IPS DF 6.9 (cell line): ENCODE data around the gene PTAFR.

Experiments used
- DNase-seq: peaks from one replicate; pipeline ENCODE4 v3.0.0-alpha.2; 2013; ENCODE audit warnings: low read depth, low spot score
- H3K27ac ChIP-seq: one replicate; pipeline ENCODE4 v1.5.1; 2013; ENCODE audit warnings: low read length, control low read depth
- H3K27me3 ChIP-seq: 2 replicates; pipeline ENCODE4 v1.6.1; 2013; ENCODE audit warnings: mild to moderate bottlenecking, low read length; ENCODE audit not compliant: control insufficient read depth, insufficient read depth
- H3K36me3 ChIP-seq: 2 replicates; pipeline ENCODE4 v1.6.1; 2013; ENCODE audit warnings: low read length; ENCODE audit not compliant: control insufficient read depth, insufficient read depth
- H3K4me1 ChIP-seq: 2 replicates; pipeline ENCODE4 v1.6.1; 2013; ENCODE audit warnings: low read length; ENCODE audit not compliant: control insufficient read depth, insufficient read depth
- H3K4me3 ChIP-seq: 2 replicates; pipeline ENCODE4 v1.5.1; 2013; ENCODE audit warnings: mild to moderate bottlenecking, low read length
- H3K9me3 ChIP-seq: 2 replicates; pipeline ENCODE4 v1.6.1; 2013; ENCODE audit warnings: low read length, inconsistent platforms; ENCODE audit not compliant: control insufficient read depth, insufficient read depth
- WGBS: extraction: QIAGEN DNeasy Blood & Tissue Kit; methylation state at CpG from one replicate; pipeline ENCODE4 v1.1.7; 2013; ENCODE audit warnings: mixed read lengths, missing lambda C conversion rate; ENCODE audit not compliant: insufficient read length, insufficient coverage; 5-methylcytosine and 5-hydroxymethylcytosine counted together

The PTAFR gene

DNA sequence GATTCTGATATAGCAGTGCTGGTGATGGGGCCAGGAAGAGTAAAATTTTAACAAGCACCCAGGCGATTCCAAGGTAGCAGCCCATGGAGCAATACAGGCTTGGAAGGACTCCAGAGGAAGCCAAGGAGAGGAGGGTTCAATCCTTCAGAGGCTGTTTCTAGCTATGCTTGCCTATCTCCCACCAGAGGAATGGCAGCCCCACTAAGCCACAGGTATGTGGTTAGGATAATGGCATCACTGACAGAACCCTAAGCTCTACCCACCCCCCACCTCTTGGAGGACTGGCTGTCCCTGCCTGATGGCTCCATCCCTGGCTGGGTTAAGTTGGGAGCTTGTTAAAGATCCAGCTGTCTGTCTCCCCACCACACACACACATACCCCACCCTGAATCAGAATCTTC, 19.3 kb upstream of the PTAFR start:
- no peaks in the 10 kb centered on the region for H3K27me3 ChIP-seq
- no peak overlapping the region for H3K27ac ChIP-seq
- no peak overlapping the region for H3K4me3 ChIP-seq
- WGBS = no CpG with 5 or more reads among the region's 1 CpG
- peaks cover 12% of the 10 kb centered on the region for H3K4me1 ChIP-seq
- no peaks in the 10 kb centered on the region for H3K9me3 ChIP-seq
- peaks cover 11% of the 10 kb centered on the region; the same call in 1 of the 2 replicates for H3K36me3 ChIP-seq
- no peak for DNase-seq

GRCh38 chr1:28194326-28195035, 18.0 kb upstream of the PTAFR start:
- Histone ChIP-seq H3K4me3 (no peak overlapping the region), H3K4me1 (peaks cover 12% of the 10 kb centered on the region), H3K27ac (no peak overlapping the region), H3K27me3 (no peaks in the 10 kb centered on the region), H3K9me3 (no peaks in the 10 kb centered on the region), H3K36me3 (0 out of 2 replicates have a peak, but pooled peaks cover 4% of the 10 kb centered on the region)
- no CpG with 5 or more reads among the region's 8 CpGs for WGBS
- DNase-seq = no peak

- no peak for DNase-seq
- H3K36me3 ChIP-seq = 0 out of 2 replicates have a peak, but pooled peaks cover 3% of the 10 kb centered on the region
- WGBS = no CpG with 5 or more reads among the region's 8 CpGs
- peaks cover 12% of the 10 kb centered on the region for H3K4me1 ChIP-seq
- H3K27me3 ChIP-seq = no peaks in the 10 kb centered on the region
- no peak overlapping the region for H3K27ac ChIP-seq
- H3K4me3 ChIP-seq = no peak overlapping the region
- no peaks in the 10 kb centered on the region for H3K9me3 ChIP-seq
These were observed 17.2 kb upstream of the PTAFR start for GRCh38 chr1:28193701-28194161.

DNA sequence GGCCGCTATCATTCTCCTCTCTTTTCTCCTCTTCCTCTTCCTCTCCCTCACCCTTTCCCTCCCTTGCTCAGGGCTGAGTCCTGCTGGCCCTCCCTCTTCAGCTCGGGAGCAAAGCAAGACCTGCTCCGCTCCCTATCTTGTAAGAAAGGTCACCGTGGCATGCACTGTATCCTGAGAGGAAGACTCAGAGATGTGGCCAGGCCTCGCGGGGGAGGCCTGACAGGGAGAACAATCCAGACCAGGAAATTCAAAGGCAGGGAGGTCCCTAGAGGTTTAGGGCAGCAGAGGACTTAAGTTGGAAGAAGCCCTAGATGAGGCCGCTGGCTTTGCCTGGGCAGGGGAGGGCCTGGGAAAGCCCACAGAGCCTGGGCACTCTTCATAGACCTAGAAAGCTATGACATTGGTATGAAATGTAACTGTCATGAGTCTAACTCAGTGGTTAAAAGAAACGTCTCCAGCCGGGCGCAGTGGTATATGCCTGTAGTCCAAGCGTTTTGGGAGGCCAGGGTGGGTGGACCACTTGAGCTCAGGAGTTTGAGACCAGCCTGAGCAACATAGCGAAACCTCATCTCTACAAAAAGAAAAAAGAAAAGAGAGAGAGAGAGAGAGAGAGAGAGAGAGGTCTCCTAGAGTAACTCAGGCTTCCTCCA, 14.6 kb upstream of the PTAFR start:
- H3K4me3 ChIP-seq = no peak overlapping the region
- H3K36me3 ChIP-seq = no peaks in the 10 kb centered on the region
- WGBS = no CpG with 5 or more reads among the region's 12 CpGs
- H3K4me1 ChIP-seq = peaks cover 8% of the 10 kb centered on the region
- no peaks in the 10 kb centered on the region for H3K27me3 ChIP-seq
- H3K9me3 ChIP-seq = no peaks in the 10 kb centered on the region
- H3K27ac ChIP-seq = no peak overlapping the region
- DNase-seq = no peak

DNA sequence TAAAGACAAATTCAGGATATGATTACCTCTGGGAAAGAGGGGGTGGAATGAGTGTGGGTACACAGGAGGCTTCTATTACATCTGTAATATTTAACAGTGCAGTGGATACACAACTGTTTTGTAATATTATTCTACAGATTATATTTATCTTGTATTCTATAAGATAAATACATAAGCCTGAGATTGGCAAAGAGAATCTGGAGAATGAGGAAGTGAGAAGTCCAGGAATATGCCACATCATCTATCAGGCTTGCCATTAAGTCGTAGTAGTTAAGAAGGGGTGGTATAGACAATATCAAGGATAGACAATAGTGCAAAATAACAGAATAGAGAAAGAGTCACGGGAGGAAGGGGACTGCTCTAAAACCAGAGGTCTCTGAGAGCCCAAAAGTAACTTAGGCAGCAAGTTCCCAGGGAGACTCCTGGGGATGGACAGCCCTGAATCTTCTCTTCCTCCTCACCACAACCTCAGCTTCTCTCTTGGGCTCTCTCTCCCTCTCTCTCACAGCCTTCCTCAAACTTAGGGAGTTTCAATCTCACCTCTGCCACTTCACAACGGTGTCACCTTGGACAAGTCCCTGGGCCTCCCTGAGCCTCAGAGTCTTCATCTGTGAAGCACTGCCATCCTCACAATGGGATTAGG, 14.0 kb upstream of the PTAFR start:
- no CpG with 5 or more reads among the region's 3 CpGs for WGBS
- Histone ChIP-seq H3K27me3 (no peaks in the 10 kb centered on the region), H3K4me3 (no peak overlapping the region), H3K9me3 (no peaks in the 10 kb centered on the region), H3K36me3 (no peaks in the 10 kb centered on the region), H3K4me1 (peaks cover 4% of the 10 kb centered on the region), H3K27ac (no peak overlapping the region)
- DNase-seq = no peak

- H3K36me3 ChIP-seq = no peaks in the 10 kb centered on the region
- H3K4me3 ChIP-seq = no peak overlapping the region
- WGBS = no CpG with 5 or more reads among the region's 1 CpG
- no peaks in the 10 kb centered on the region for H3K9me3 ChIP-seq
- H3K4me1 ChIP-seq = no peaks in the 10 kb centered on the region
- no peak for DNase-seq
- H3K27ac ChIP-seq = no peak overlapping the region
- H3K27me3 ChIP-seq = no peaks in the 10 kb centered on the region
These were observed 8.6 kb upstream of the PTAFR start for GRCh38 chr1:28185071-28185470.

- Histone ChIP-seq H3K9me3 (no peaks in the 10 kb centered on the region), H3K4me1 (no peaks in the 10 kb centered on the region), H3K4me3 (no peak overlapping the region), H3K36me3 (no peaks in the 10 kb centered on the region), H3K27me3 (no peaks in the 10 kb centered on the region), H3K27ac (no peak overlapping the region)
- DNase-seq = no peak
- no CpG with 5 or more reads among the region's 12 CpGs for WGBS
These were observed 4.1 kb upstream of the PTAFR start for GRCh38 chr1:28180306-28181305.

- Histone ChIP-seq H3K36me3 (no peaks in the 10 kb centered on the region), H3K4me3 (no peak overlapping the region), H3K27me3 (no peaks in the 10 kb centered on the region), H3K4me1 (no peaks in the 10 kb centered on the region), H3K9me3 (no peaks in the 10 kb centered on the region), H3K27ac (no peak overlapping the region)
- no peak for DNase-seq
- WGBS = no CpG with 5 or more reads among the region's 15 CpGs
These were observed 2.4 kb upstream of the PTAFR start for GRCh38 chr1:28178690-28179485.

- H3K36me3 ChIP-seq = no peaks in the 10 kb centered on the region
- no peaks in the 10 kb centered on the region for H3K9me3 ChIP-seq
- no peaks in the 10 kb centered on the region for H3K27me3 ChIP-seq
- H3K4me1 ChIP-seq = no peaks in the 10 kb centered on the region
- no CpG with 5 or more reads among the region's 8 CpGs for WGBS
- no peak for DNase-seq
- H3K27ac ChIP-seq = no peak overlapping the region
- no peak overlapping the region for H3K4me3 ChIP-seq
These were observed 470 bp downstream of the PTAFR start for GRCh38 chr1:28175955-28176485.
